ENCODE results near the gene SHISA9. TPM values are rescaled to one million over a fixed set of nuclear protein-coding genes. Genes with fewer than 3 reads are reported as not detected.

SHISA9 gene
- polyA plus RNA-seq, 1 of the 3 experiments (the other 2 are of a cell fraction), result 0.02 TPM

- POLR2A ChIA-PET, result no interaction called here
- Histone ChIP-seq H3K36me3 (replicated peaks in 1 of 2; ENCODE audit: control insufficient read depth in 1 of 2, insufficient read depth in 2 of 2, low read length in 1 of 2) (no peaks in the 10 kb centered on the region), H2AFZ (ENCODE audit: low read depth) (no peak overlapping the region), H3K4me1 (ENCODE audit: control insufficient read depth in 1 of 2, insufficient read depth in 2 of 2, low read depth in 1 of 2, low read length in 1 of 2) (no peaks in the 10 kb centered on the region), H3K4me3 (ENCODE audit: low read depth in 2 of 2, low read length in 1 of 2) (no peak overlapping the region), H3K9me3 (no peaks in the 10 kb centered on the region), H3K9ac (no peak overlapping the region), H3K27me3 (ENCODE audit: insufficient read depth) (no peaks in the 10 kb centered on the region), H3K79me2 (ENCODE audit: insufficient read depth) (no peaks in the 10 kb centered on the region), H3K9me2 (no peaks in the 10 kb centered on the region), H4K20me1 (ENCODE audit: insufficient read depth) (no peaks in the 10 kb centered on the region), H3F3A (replicated peaks; ENCODE audit: insufficient read depth) (no peaks in the 10 kb centered on the region), H3K4me2 (no peak overlapping the region), H3K27ac (ENCODE audit: low read depth in 2 of 2, low read length in 1 of 2) (no peak overlapping the region)
- no peak for DNase-seq
- no peak for TF ChIP-seq SIN3A (IDR thresholded peaks at IDR 0.05; ENCODE audit: borderline replicate concordance, low read depth, low read length)
- TF ChIP-seq FOXJ3 (CRISPR knock-in tag; IDR thresholded peaks at IDR 0.05), result no peak
- TF ChIP-seq JUND (IDR thresholded peaks at IDR 0.05), result no peak
- TF ChIP-seq TAF1 (IDR thresholded peaks at IDR 0.05; ENCODE audit: borderline replicate concordance, low read depth, low read length), result no peak
- TF ChIP-seq MAX (IDR thresholded peaks at IDR 0.05; ENCODE audit: low read depth), result no peak
- no peak for TF ChIP-seq CHD2 (IDR thresholded peaks at IDR 0.05; ENCODE audit: low read length, partially characterized antibody)
- TF ChIP-seq TCF12 (IDR thresholded peaks at IDR 0.05), result no peak
- TF ChIP-seq ZBTB33 (IDR thresholded peaks at IDR 0.05; ENCODE audit: borderline replicate concordance, low read depth), result no peak
- TF ChIP-seq FOXM1 (IDR thresholded peaks at IDR 0.05; ENCODE audit: low read depth), result no peak
- no peak for TF ChIP-seq POLR2AphosphoS5 (IDR thresholded peaks at IDR 0.05; ENCODE audit: low read depth, low read length)
- 18% methylated on average over 2 of the region's 2 CpGs for WGBS (ENCODE audit: low lambda C conversion rate)
- CTCF ChIA-PET, result no interaction called here
Observed at GRCh38 chr16:13106464-13106863, 205.1 kb downstream of the SHISA9 start.

GRCh38 chr16:13108126-13108525 lies 206.7 kb downstream of the SHISA9 start:
- H3K9ac ChIP-seq, result no peak overlapping the region
- H3K4me2 ChIP-seq, result no peak overlapping the region
- H3K27ac ChIP-seq (ENCODE audit: low read depth in 2 of 2, low read length in 1 of 2), result no peak overlapping the region
- DNase-seq, result no peak
- H3F3A ChIP-seq (replicated peaks; ENCODE audit: insufficient read depth), result no peaks in the 10 kb centered on the region
- no peak overlapping the region for H2AFZ ChIP-seq (ENCODE audit: low read depth)
- TF ChIP-seq EP300 (IDR thresholded peaks at IDR 0.05; ENCODE audit: borderline replicate concordance in 1 of 2, low read depth in 1 of 2, low read length in 1 of 2) (no peak), GABPA (IDR thresholded peaks at IDR 0.05; ENCODE audit: low read depth) (no peak), SMC3 (IDR thresholded peaks at IDR 0.05; ENCODE audit: low read depth, low read length) (no peak), FOXM1 (IDR thresholded peaks at IDR 0.05; ENCODE audit: low read depth) (no peak), RFX5 (IDR thresholded peaks at IDR 0.05; ENCODE audit: low read length) (no peak), NFIC (IDR thresholded peaks at IDR 0.05; ENCODE audit: borderline replicate concordance) (no peak), FOSL2 (IDR thresholded peaks at IDR 0.05; ENCODE audit: borderline replicate concordance, low read depth) (no peak), MAX (IDR thresholded peaks at IDR 0.05; ENCODE audit: low read depth) (no peak), RCOR1 (IDR thresholded peaks at IDR 0.05; ENCODE audit: low read length) (no peak), TCF12 (IDR thresholded peaks at IDR 0.05) (no peak), USF2 (IDR thresholded peaks at IDR 0.05; ENCODE audit: borderline replicate concordance, low read depth, low read length) (no peak), MXI1 (IDR thresholded peaks at IDR 0.05; ENCODE audit: low read depth, low read length) (no peak), TAF1 (IDR thresholded peaks at IDR 0.05; ENCODE audit: borderline replicate concordance, low read depth, low read length) (no peak), ZBTB33 (IDR thresholded peaks at IDR 0.05; ENCODE audit: borderline replicate concordance, low read depth) (no peak), YY1 (IDR thresholded peaks at IDR 0.05; ENCODE audit: low read depth) (no peak), EZH2phosphoT487 (IDR thresholded peaks at IDR 0.05; ENCODE audit: borderline replicate concordance, low read depth) (no peak), SIN3A (IDR thresholded peaks at IDR 0.05; ENCODE audit: borderline replicate concordance, low read depth, low read length) (no peak), POLR2AphosphoS5 (IDR thresholded peaks at IDR 0.05; ENCODE audit: low read depth, low read length) (no peak), MEF2A (IDR thresholded peaks at IDR 0.05; ENCODE audit: borderline replicate concordance, low read depth) (no peak)
- no peaks in the 10 kb centered on the region for H3K4me1 ChIP-seq (ENCODE audit: control insufficient read depth in 1 of 2, insufficient read depth in 2 of 2, low read depth in 1 of 2, low read length in 1 of 2)
- no peaks in the 10 kb centered on the region for H3K9me3 ChIP-seq
- H3K27me3 ChIP-seq (ENCODE audit: insufficient read depth), result no peaks in the 10 kb centered on the region
- no peaks in the 10 kb centered on the region for H3K79me2 ChIP-seq (ENCODE audit: insufficient read depth)
- H3K36me3 ChIP-seq (replicated peaks in 1 of 2; ENCODE audit: control insufficient read depth in 1 of 2, insufficient read depth in 2 of 2, low read length in 1 of 2), result no peaks in the 10 kb centered on the region
- POLR2A ChIA-PET, result no interaction called here
- no peaks in the 10 kb centered on the region for H3K9me2 ChIP-seq
- CTCF ChIA-PET, result no interaction called here
- H3K4me3 ChIP-seq (ENCODE audit: low read depth in 2 of 2, low read length in 1 of 2), result no peak overlapping the region
- no peaks in the 10 kb centered on the region for H4K20me1 ChIP-seq (ENCODE audit: insufficient read depth)
- WGBS (ENCODE audit: low lambda C conversion rate), result 13% methylated on average over 5 of the region's 5 CpGs

Data from SK-N-SH (cell line).